DMS53 treated with DMSO at 0.1 percent for 48 hours (cell line): ENCODE data around the gene TLCD5.

Experiments used
- DNase-seq: peaks from one replicate; lab custom pipeline; 2025; ENCODE audit not compliant: unreplicated experiment; lab: John Stamatoyannopoulos, UW

TLCD5 gene

GRCh38 chr11:120336641-120337354 lies 11.7 kb downstream of the TLCD5 start:
- DNase-seq: no peak

GRCh38 chr11:120337355-120338106 lies 12.4 kb downstream of the TLCD5 start:
- DNase-seq: no peak

- no peak for DNase-seq
Measured at GRCh38 chr11:120338107-120338933, 13.2 kb downstream of the TLCD5 start.

GRCh38 chr11:120339394-120339890 lies 14.3 kb downstream of the TLCD5 start:
- no peak for DNase-seq

GRCh38 chr11:120340529-120340928 lies 15.4 kb downstream of the TLCD5 start:
- DNase-seq: no peak

- no peak for DNase-seq
Measured at GRCh38 chr11:120342226-120342625, 17.1 kb downstream of the TLCD5 start.

- no peak for DNase-seq
Measured at GRCh38 chr11:120342678-120343077, 17.6 kb downstream of the TLCD5 start.

GRCh38 chr11:120343429-120343828 lies 18.3 kb downstream of the TLCD5 start:
- no peak for DNase-seq

- no peak for DNase-seq
Measured at GRCh38 chr11:120344302-120345004, 19.4 kb downstream of the TLCD5 start.

GRCh38 chr11:120346233-120346632 lies 21.1 kb downstream of the TLCD5 start:
- DNase-seq: no peak

- DNase-seq: no peak
Measured at GRCh38 chr11:120350637-120351036, 25.5 kb downstream of the TLCD5 start.

GRCh38 chr11:120352405-120352804 lies 27.3 kb downstream of the TLCD5 start:
- DNase-seq: no peak

- DNase-seq: no peak
Measured at GRCh38 chr11:120354068-120354467, 29.0 kb downstream of the TLCD5 start.

GRCh38 chr11:120354779-120355178 lies 29.7 kb downstream of the TLCD5 start:
- no peak for DNase-seq

GRCh38 chr11:120357620-120358019 lies 32.5 kb downstream of the TLCD5 start:
- no peak for DNase-seq

- DNase-seq: no peak
Measured at GRCh38 chr11:120358729-120359128, 33.6 kb downstream of the TLCD5 start.

- DNase-seq: no peak
Measured at GRCh38 chr11:120363436-120363835, 38.3 kb downstream of the TLCD5 start.

- DNase-seq: no peak
Measured at GRCh38 chr11:120365512-120365911, 40.4 kb downstream of the TLCD5 start.

GRCh38 chr11:120372296-120372695 lies 47.2 kb downstream of the TLCD5 start:
- no peak for DNase-seq

GRCh38 chr11:120375076-120375475 lies 50.0 kb downstream of the TLCD5 start:
- DNase-seq: no peak
